ENCODE results near the gene METTL15.

DNA sequence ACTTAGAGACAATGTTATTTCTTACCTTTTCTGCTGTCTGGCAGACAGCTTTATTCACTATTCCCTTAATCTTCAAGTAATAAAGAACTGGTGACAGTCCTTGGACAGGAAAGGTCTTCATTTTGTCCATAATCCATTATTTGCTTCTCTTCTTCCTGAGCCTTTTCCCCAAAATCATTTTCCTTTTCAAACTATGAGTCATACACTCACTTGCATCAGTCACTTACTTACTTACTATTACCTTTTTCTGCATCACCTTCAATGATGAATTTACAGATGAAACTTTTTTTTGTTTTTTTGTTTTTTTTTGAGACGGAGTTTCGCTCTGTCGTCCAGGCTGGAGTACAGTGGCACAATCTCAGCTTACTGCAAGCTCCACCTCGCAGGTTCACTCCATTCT lies 9.5 kb downstream of the METTL15 start:
- TF ChIP-seq, protein P1, sequence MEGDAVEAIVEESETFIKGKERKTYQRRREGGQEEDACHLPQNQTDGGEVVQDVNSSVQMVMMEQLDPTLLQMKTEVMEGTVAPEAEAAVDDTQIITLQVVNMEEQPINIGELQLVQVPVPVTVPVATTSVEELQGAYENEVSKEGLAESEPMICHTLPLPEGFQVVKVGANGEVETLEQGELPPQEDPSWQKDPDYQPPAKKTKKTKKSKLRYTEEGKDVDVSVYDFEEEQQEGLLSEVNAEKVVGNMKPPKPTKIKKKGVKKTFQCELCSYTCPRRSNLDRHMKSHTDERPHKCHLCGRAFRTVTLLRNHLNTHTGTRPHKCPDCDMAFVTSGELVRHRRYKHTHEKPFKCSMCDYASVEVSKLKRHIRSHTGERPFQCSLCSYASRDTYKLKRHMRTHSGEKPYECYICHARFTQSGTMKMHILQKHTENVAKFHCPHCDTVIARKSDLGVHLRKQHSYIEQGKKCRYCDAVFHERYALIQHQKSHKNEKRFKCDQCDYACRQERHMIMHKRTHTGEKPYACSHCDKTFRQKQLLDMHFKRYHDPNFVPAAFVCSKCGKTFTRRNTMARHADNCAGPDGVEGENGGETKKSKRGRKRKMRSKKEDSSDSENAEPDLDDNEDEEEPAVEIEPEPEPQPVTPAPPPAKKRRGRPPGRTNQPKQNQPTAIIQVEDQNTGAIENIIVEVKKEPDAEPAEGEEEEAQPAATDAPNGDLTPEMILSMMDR (IDR thresholded peaks at IDR 0.05; ENCODE audit: low read length), result no peak
- no peak for TF ChIP-seq EZH2 (IDR thresholded peaks at IDR 0.05; ENCODE audit: borderline replicate concordance, low read length)

Measured in OCI-LY1 (cell line).